ENCODE measurements around the gene ZC3H12A.

GRCh38 chr1:37441490-37441889, 32.9 kb upstream of the ZC3H12A start:
- TF ChIP-seq CTCF (IDR thresholded peaks at IDR 0.05), result no peak
- TF ChIP-seq POLR2A (IDR thresholded peaks at IDR 0.05), result no peak

Measured in testis (tissue), 2 donors.